Esophagus squamous epithelium (tissue), 5 donors: ENCODE results near the gene STK40. TPM values are rescaled to one million over a fixed set of nuclear protein-coding genes. Genes with fewer than 3 reads are reported as not detected.

Source experiments
- DNase-seq: peaks from one replicate; lab custom pipeline; 2025; lab: John Stamatoyannopoulos, UW
- H3K27ac ChIP-seq, 4 donors: fragments of 200-600 bp; sonication (generic); one replicate each; pipeline ENCODE4 v1.5.1; 2016 to 2019; ENCODE audit warnings: mild to moderate bottlenecking in 1 of 4
- H3K27me3 ChIP-seq, 4 donors: fragments of 200-600 bp; sonication (generic); 1 replicate in 3 of 4; 2 replicates in 1 of 4; pipeline versions ENCODE4 v1.5.1 to v1.6.0; 2017 to 2021; ENCODE audit warnings: antibody characterized with exemption in 1 of 4
- H3K36me3 ChIP-seq, 3 donors: fragments of 200-600 bp; sonication (generic); one replicate each; pipeline ENCODE4 v1.5.1; 2016 to 2019
- H3K4me1 ChIP-seq, 3 donors: fragments of 200-600 bp; sonication (generic); one replicate each; pipeline ENCODE4 v1.5.1; 2017 to 2019
- H3K4me3 ChIP-seq, 4 donors: fragments of 200-600 bp; sonication (generic); 1 replicate in 3 of 4; 2 replicates in 1 of 4; pipeline ENCODE4 v1.5.1; 2016 to 2019; ENCODE audit warnings: mild to moderate bottlenecking in 2 of 4, moderate library complexity in 1 of 4
- H3K9me3 ChIP-seq, 3 donors: fragments of 200-600 bp; sonication (generic); one replicate each; pipeline ENCODE4 v1.5.1; 2016 to 2019
- POLR2A ChIP-seq, 4 donors: fragments of 450-650 bp; IDR thresholded peaks; one replicate each; pipeline ENCODE4 v1.6.1; 2017; ENCODE audit warnings: antibody characterized with exemption in 4 of 4, mild to moderate bottlenecking in 4 of 4, moderate library complexity in 3 of 4
- WGBS, 2 donors: methylation state at CpG; one replicate each; pipeline ENCODE4 v1.1.5; 2018; 5-methylcytosine and 5-hydroxymethylcytosine counted together
- intact Hi-C: fragments of 100-400 bp; cut with DNase I; formaldehyde crosslinking; loops from one replicate; pipeline ENCODE4 v1.15.0; 2022
- total RNA-seq, 4 donors: library from RNA; depleted of rRNA; stranded (reverse); fragments of >200 nt; gene quantifications; one replicate each; pipeline ENCODE4 v1.1.0, GENCODE V29; 2016
- TF ChIP-seq, protein P1 (sequence below), 6 experiments: fragments of 450-650 bp in 4 of 6; fragments of 200-600 bp in 2 of 6; sonication (generic) in 2 of 6; IDR thresholded peaks; one replicate each; pipeline ENCODE4 v1.5.1; 2016 to 2019; ENCODE audit warnings: antibody characterized with exemption in 6 of 6, mild to moderate bottlenecking in 4 of 6, moderate library complexity in 4 of 6
- donor health status: DM: yes; HTN: yes; CAD: no.

STK40 gene
- total RNA-seq, 4 donors from 2014 or later: 34.5 to 59.7 (median 42.3) TPM

DNA sequence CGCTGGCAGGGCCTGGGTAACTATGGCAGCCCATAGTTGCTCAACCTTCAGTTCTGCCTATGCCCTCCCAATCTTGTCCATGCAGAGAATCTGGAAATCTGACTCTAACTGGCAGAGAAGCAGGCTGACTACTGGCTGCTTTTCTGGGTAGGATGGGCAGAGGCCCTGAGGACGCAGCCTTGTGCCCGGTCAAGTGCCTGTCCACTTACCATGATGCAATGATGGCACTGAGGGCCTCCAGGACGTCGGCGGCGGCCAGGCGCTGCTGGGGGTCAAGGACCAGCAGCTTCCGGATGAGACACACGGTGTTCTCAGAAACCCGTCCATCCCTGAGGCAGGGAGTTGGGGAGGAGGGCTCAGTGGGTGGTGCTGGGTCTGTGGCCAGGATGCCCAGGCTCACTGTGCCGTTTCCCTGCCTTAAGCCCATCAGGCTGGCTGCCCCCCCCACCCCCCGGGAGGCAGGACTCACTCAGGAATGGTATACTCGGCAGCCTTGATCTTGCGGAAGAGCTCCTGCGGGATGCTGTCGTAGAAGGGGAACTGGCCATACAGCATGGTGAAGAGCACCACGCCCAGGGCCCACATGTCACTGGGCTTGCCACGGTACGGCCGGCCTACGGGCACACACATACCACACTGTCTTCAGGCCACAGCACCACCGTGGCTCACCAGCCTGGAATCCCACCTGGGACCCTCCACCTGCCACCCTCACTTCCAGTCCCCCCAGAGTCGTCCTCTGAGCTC is 41.9 kb downstream of the STK40 start:
- Histone ChIP-seq H3K4me3 (no peak overlapping the region), H3K9me3 (no peaks in the 10 kb centered on the region), H3K27me3 (no peaks in the 10 kb centered on the region), H3K36me3 (peaks cover 23 to 97% (median 44%) of the 10 kb centered on the region in 3 donors), H3K27ac (peak overlapping the region; percentile 5 to 75 (median 48)), H3K4me1 (peaks cover 5 to 24% (median 12%) of the 10 kb centered on the region in 3 donors)
- no peak for TF ChIP-seq POLR2A (IDR thresholded peaks at IDR 0.05)
- TF ChIP-seq, protein P1, sequence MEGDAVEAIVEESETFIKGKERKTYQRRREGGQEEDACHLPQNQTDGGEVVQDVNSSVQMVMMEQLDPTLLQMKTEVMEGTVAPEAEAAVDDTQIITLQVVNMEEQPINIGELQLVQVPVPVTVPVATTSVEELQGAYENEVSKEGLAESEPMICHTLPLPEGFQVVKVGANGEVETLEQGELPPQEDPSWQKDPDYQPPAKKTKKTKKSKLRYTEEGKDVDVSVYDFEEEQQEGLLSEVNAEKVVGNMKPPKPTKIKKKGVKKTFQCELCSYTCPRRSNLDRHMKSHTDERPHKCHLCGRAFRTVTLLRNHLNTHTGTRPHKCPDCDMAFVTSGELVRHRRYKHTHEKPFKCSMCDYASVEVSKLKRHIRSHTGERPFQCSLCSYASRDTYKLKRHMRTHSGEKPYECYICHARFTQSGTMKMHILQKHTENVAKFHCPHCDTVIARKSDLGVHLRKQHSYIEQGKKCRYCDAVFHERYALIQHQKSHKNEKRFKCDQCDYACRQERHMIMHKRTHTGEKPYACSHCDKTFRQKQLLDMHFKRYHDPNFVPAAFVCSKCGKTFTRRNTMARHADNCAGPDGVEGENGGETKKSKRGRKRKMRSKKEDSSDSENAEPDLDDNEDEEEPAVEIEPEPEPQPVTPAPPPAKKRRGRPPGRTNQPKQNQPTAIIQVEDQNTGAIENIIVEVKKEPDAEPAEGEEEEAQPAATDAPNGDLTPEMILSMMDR (IDR thresholded peaks at IDR 0.05): no peak
- 80 to 90% methylated on average over 2 to 9 of the region's 24 CpGs for WGBS, 2 donors
- intact Hi-C loops: loop anchor here (5.0 kb wide), 1 partner anchor 78 kb away; no protein-coding TSS in a partner anchor
- DNase-seq: no peak

DNA sequence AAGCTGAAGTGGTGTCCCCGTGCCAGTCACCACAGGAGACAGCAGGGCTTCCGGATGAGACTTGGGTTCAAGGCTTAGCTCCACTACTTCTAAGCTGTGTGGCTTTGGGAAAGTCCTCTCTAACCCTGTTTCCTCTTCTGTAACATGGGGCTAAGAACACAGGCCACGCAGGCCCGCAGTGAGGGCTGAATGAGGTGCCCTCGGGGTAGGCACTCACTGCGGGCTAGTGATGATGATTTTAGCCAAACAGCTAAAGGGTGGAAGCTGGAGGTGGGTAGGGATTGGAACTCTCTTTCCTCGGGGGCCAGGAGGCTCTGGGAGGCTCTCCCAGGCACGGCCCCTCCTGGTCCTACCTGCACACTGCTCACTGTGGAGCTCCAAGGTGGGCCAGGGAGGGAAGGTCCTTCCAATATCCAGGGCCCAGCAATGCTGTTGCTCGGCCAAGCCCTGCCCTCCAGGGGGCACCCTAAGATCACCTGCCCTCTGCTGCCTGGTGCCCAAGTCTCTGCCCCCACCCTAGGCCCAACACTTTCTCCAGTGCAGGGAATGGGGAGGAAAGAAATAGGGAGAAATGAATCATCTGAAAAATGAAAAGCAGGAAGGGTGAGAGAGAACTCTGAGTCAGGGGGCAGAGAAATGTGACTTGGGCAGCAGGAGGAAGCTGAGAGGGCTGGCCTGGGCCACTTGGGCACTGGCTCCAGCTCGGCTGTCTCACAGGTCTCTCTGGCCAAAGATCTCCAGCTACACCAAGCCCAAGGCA is 43.1 kb downstream of the STK40 start:
- TF ChIP-seq, protein P1 (IDR thresholded peaks at IDR 0.05): peak; percentile 54 to 70 (median 58)
- no peak for TF ChIP-seq POLR2A (IDR thresholded peaks at IDR 0.05)
- Histone ChIP-seq H3K9me3 (no peaks in the 10 kb centered on the region), H3K4me3 (no peak overlapping the region), H3K27me3 (no peaks in the 10 kb centered on the region), H3K36me3 (peaks cover 16 to 85% (median 34%) of the 10 kb centered on the region in 3 donors), H3K27ac (peak overlapping the region; percentile 5 to 75 (median 48)), H3K4me1 (peaks cover 3 to 21% (median 18%) of the 10 kb centered on the region in 3 donors)
- DNase-seq: no peak
- intact Hi-C loops: loop anchor here (5.0 kb wide), 1 partner anchor 80 kb away; no protein-coding TSS in a partner anchor
- WGBS, 2 donors: 57 to 69% methylated on average over 3 to 6 of the region's 10 CpGs

DNA sequence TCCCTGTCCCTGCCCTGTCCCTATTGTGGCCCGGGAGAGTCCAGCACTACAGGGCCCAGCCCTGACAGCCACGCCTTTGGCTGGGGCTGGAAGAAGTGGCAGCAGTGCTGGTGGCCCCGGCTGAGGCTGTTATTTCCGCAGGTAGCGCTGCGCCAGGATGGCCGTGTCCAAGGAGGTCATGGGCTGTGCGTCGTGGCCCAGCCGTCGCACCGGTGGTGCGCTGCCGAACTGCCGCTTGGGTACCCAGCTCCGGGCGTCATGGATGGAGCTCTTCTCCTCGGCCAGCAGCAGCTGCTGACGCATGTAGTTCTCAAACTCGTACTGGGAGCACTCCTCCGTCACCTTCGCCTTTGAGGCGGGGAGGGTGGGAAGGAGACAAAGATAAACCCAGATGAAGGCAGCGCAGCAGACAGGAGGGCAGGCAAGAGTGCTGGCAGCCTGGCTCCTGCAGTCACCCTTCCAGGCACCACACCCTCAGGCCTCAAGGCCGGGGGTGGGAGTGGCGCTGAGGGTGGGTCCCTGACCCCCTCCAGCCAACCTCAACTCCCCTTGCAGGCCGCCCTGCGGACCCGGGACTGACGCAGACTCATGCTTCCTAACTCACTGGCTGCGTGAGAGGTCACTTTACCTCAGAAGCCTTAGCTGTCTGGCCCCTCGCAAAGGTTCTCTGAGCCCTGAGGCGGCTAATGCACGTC is 44.0 kb downstream of the STK40 start:
- intact Hi-C loops: loop anchor here (5.0 kb wide), 1 partner anchor 81 kb away; no protein-coding TSS in a partner anchor
- no peak for TF ChIP-seq POLR2A (IDR thresholded peaks at IDR 0.05)
- TF ChIP-seq, protein P1 (IDR thresholded peaks at IDR 0.05): no peak
- no peak overlapping the region for H3K27ac ChIP-seq
- 87 to 92% methylated on average over 10 to 12 of the region's 34 CpGs for WGBS, 2 donors
- no peaks in the 10 kb centered on the region for H3K9me3 ChIP-seq
- peaks cover 3 to 21% (median 18%) of the 10 kb centered on the region in 3 donors for H3K4me1 ChIP-seq
- peaks cover 11 to 76% (median 25%) of the 10 kb centered on the region in 3 donors for H3K36me3 ChIP-seq
- no peaks in the 10 kb centered on the region for H3K27me3 ChIP-seq
- DNase-seq: no peak
- H3K4me3 ChIP-seq: no peak overlapping the region

DNA sequence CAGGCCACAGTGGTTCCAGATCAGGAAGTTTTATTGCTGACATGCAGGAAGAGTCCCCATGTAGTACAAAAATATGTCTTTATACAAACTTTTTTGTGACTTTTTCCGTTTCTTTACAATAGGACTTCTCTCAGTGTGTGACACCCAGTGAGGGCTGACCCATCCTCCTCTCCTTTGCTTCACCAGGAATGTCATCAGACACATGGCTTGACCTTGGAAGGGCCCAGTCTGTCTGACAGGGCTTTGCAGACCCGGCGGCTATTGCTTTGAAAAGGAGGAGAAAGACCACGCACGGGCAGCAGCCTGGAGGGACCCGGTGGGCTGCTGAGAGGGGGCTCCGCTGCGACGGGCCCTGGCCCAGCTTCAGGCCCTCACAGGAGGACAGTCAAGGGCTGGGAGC is 46.1 kb downstream of the STK40 start:
- intact Hi-C loops: loop anchor here (5.0 kb wide), 1 partner anchor 83 kb away; no protein-coding TSS in a partner anchor
- H3K9me3 ChIP-seq: no peaks in the 10 kb centered on the region
- no peak for DNase-seq
- H3K36me3 ChIP-seq: peaks cover 0 to 55% (median 10%) of the 10 kb centered on the region in 3 donors
- 72 to 96% methylated on average over 2 to 3 of the region's 9 CpGs for WGBS, 2 donors
- no peak overlapping the region for H3K27ac ChIP-seq
- TF ChIP-seq, protein P1 (IDR thresholded peaks at IDR 0.05): no peak
- no peak for TF ChIP-seq POLR2A (IDR thresholded peaks at IDR 0.05)
- no peaks in the 10 kb centered on the region for H3K27me3 ChIP-seq
- no peak overlapping the region for H3K4me3 ChIP-seq
- H3K4me1 ChIP-seq: peaks cover 3 to 21% (median 18%) of the 10 kb centered on the region in 3 donors
